H9 (cell line): ENCODE results near the gene GRIN2A. TPM values are rescaled to one million over a fixed set of nuclear protein-coding genes. Genes with fewer than 3 reads are reported as not detected.
A peak's percentile ranks its signal among the peaks of the same experiment; 100 is the strongest.

Source experiments
- DNase-seq: peaks from one replicate; pipeline ENCODE4 v3.0.0-alpha.2; 2017
- H2AFZ ChIP-seq: one replicate; pipeline ENCODE4 v1.6.1; 2013; ENCODE audit warnings: mild to moderate bottlenecking, low read length, control low read depth, moderate library complexity
- H2AK5ac ChIP-seq: 2 replicates; pipeline ENCODE4 v1.6.1; 2013; ENCODE audit warnings: low read length, control low read depth, mixed read lengths; ENCODE audit not compliant: insufficient read length
- H2BK120ac ChIP-seq: one replicate; pipeline ENCODE4 v1.6.1; 2013; ENCODE audit warnings: low read depth, mild to moderate bottlenecking, low read length, control low read depth, inconsistent platforms; ENCODE audit not compliant: poor library complexity, severe bottlenecking
- H2BK12ac ChIP-seq: 2 replicates; pipeline ENCODE4 v1.6.1; 2013; ENCODE audit warnings: low read length, control low read depth, mixed read lengths, low read depth; ENCODE audit not compliant: insufficient read length
- H2BK15ac ChIP-seq: 2 replicates; pipeline ENCODE4 v1.6.1; 2013; ENCODE audit warnings: low read depth, low read length, control low read depth
- H2BK20ac ChIP-seq: one replicate; pipeline ENCODE4 v1.6.1; 2013; ENCODE audit warnings: low read depth, mild to moderate bottlenecking, low read length, control low read depth, inconsistent platforms; ENCODE audit not compliant: poor library complexity, severe bottlenecking
- H2BK5ac ChIP-seq: 2 replicates; pipeline ENCODE4 v1.6.1; 2013; ENCODE audit warnings: low read length, control low read depth, mixed read lengths; ENCODE audit not compliant: insufficient read length
- H3K14ac ChIP-seq: 2 replicates; pipeline ENCODE4 v1.6.1; 2013; ENCODE audit warnings: low read length, control low read depth; ENCODE audit not compliant: insufficient read depth
- H3K18ac ChIP-seq: 2 replicates; pipeline ENCODE4 v1.6.1; 2013; ENCODE audit warnings: low read depth, mild to moderate bottlenecking, mixed read lengths, low read length, control low read depth; ENCODE audit not compliant: insufficient read length
- H3K23ac ChIP-seq: 2 replicates; pipeline ENCODE4 v1.6.1; 2013; ENCODE audit warnings: low read length, control low read depth, mixed read lengths, low read depth; ENCODE audit not compliant: insufficient read length
- H3K23me2 ChIP-seq: 2 replicates; pipeline ENCODE4 v1.6.1; 2013; ENCODE audit warnings: low read depth, mild to moderate bottlenecking, mixed read lengths, low read length, control low read depth; ENCODE audit not compliant: insufficient read length, poor library complexity, severe bottlenecking
- H3K27ac ChIP-seq: 2 replicates; pipeline ENCODE4 v1.5.1; 2013; ENCODE audit warnings: low read length, control low read depth, mixed read lengths, low read depth; ENCODE audit not compliant: insufficient read length
- H3K27me3 ChIP-seq: 2 replicates; pipeline ENCODE4 v1.6.1; 2013; ENCODE audit warnings: low read length, control low read depth, inconsistent platforms; ENCODE audit not compliant: insufficient read depth
- H3K4ac ChIP-seq: 2 replicates; pipeline ENCODE4 v1.6.1; 2013; ENCODE audit warnings: low read depth, mild to moderate bottlenecking, control low read depth, inconsistent platforms, low read length, moderate library complexity
- H3K4me1 ChIP-seq: 2 replicates; pipeline ENCODE4 v1.6.1; 2013; ENCODE audit warnings: low read length, control low read depth, inconsistent platforms; ENCODE audit not compliant: insufficient read depth
- H3K4me2 ChIP-seq: 2 replicates; pipeline ENCODE4 v1.6.1; 2013; ENCODE audit warnings: low read length, control low read depth, mixed read lengths; ENCODE audit not compliant: insufficient read length, insufficient read depth
- H3K56ac ChIP-seq: 2 replicates; pipeline ENCODE4 v1.6.1; 2013; ENCODE audit warnings: low read depth, mild to moderate bottlenecking, mixed read lengths, low read length, control low read depth; ENCODE audit not compliant: insufficient read length
- H3K79me1 ChIP-seq: 2 replicates; pipeline ENCODE4 v1.6.1; 2013; ENCODE audit warnings: low read depth, mild to moderate bottlenecking, moderate library complexity, low read length, control low read depth, inconsistent platforms; ENCODE audit not compliant: insufficient read depth, poor library complexity, severe bottlenecking
- H3K79me2 ChIP-seq: 2 replicates; pipeline ENCODE4 v1.6.1; 2013; ENCODE audit warnings: low read length, control low read depth, inconsistent platforms; ENCODE audit not compliant: insufficient read depth
- H3K9ac ChIP-seq: 2 replicates; pipeline ENCODE4 v1.6.1; 2013; ENCODE audit warnings: low read length, control low read depth, mixed read lengths; ENCODE audit not compliant: insufficient read length; ENCODE audit errors: extremely low read depth
- H3K9me3 ChIP-seq: one replicate; pipeline ENCODE4 v1.6.1; 2013; ENCODE audit warnings: low read depth, low read length, inconsistent platforms; ENCODE audit not compliant: control insufficient read depth
- H3T11ph ChIP-seq: one replicate; pipeline ENCODE4 v1.6.1; 2013; ENCODE audit warnings: mild to moderate bottlenecking, low read length, control low read depth, inconsistent platforms
- H4K20me1 ChIP-seq: one replicate; pipeline ENCODE4 v1.6.1; 2013; ENCODE audit not compliant: control insufficient read depth, insufficient read length, insufficient read depth
- H4K5ac ChIP-seq: 2 replicates; pipeline ENCODE4 v1.6.1; 2013; ENCODE audit warnings: low read depth, mild to moderate bottlenecking, mixed read lengths, low read length, control low read depth; ENCODE audit not compliant: insufficient read length
- H4K8ac ChIP-seq: replicated peaks from 2 replicates; pipeline ENCODE4 v1.6.1; 2013; ENCODE audit warnings: low read length, control low read depth, mixed read lengths, low read depth; ENCODE audit not compliant: insufficient read length
- H4K91ac ChIP-seq: 2 replicates; pipeline ENCODE4 v1.6.1; 2013; ENCODE audit warnings: low read depth, mild to moderate bottlenecking, moderate library complexity, mixed read lengths, low read length, control low read depth; ENCODE audit not compliant: insufficient read length
- H3K27ac Mint-ChIP-seq, 3 experiments: 2 replicates in 2 of 3; 3 replicates in 1 of 3; pipeline ENCODE4 v1.8.0; 2020 to 2021; ENCODE audit warnings: mixed read lengths in 3 of 3, mild to moderate bottlenecking in 1 of 3, moderate library complexity in 1 of 3
- H3K27me3 Mint-ChIP-seq: 2 replicates; pipeline ENCODE4 v1.8.0; 2021; ENCODE audit warnings: low read depth, mild to moderate bottlenecking, moderate library complexity, mixed read lengths
- H3K36me3 Mint-ChIP-seq, 3 experiments: 2 replicates in 2 of 3; 3 replicates in 1 of 3; pipeline ENCODE4 v1.8.0; 2020 to 2021; ENCODE audit warnings: low read depth in 3 of 3, mixed read lengths in 3 of 3; ENCODE audit not compliant: insufficient read depth in 1 of 3
- H3K4me1 Mint-ChIP-seq, 2 experiments: 2 replicates each; pipeline ENCODE4 v1.8.0; 2020; ENCODE audit warnings: mixed read lengths in 2 of 2
- H3K4me3 Mint-ChIP-seq, 2 experiments: 2 replicates in 1 of 2; 3 replicates in 1 of 2; pipeline ENCODE4 v1.8.0; 2020 to 2021; ENCODE audit warnings: mild to moderate bottlenecking in 2 of 2, mixed read lengths in 2 of 2, moderate library complexity in 1 of 2
- H3K9me3 Mint-ChIP-seq, 2 experiments: 2 replicates in 1 of 2; 3 replicates in 1 of 2; pipeline ENCODE4 v1.8.0; 2020; ENCODE audit warnings: mild to moderate bottlenecking in 2 of 2, mixed read lengths in 2 of 2, moderate library complexity in 1 of 2
- CTCF ChIP-seq: fragments of 200-600 bp; sonication (generic); conservative IDR thresholded peaks from 3 replicates; pipeline ENCODE4 v1.8.0; 2021; ENCODE audit warnings: antibody characterized with exemption, mild to moderate bottlenecking
- WGBS: extraction: QIAGEN DNeasy Blood & Tissue Kit; methylation state at CpG from one replicate; pipeline ENCODE4 v1.1.7; 2013; ENCODE audit warnings: missing lambda C conversion rate, low lambda C conversion rate, mixed read lengths; ENCODE audit not compliant: insufficient read length; ENCODE audit errors: extremely low coverage; 5-methylcytosine and 5-hydroxymethylcytosine counted together
- total RNA-seq: library from RNA; stranded (reverse); gene quantifications from 2 replicates; pipeline ENCODE4 v1.2.1, GENCODE V29; 2021

The GRIN2A gene
- total RNA-seq, 1 experiment from 2014 or later, result 1.5 TPM

GRCh38 chr16:9911989-9912388 is 270.2 kb downstream of the GRIN2A start:
- Histone ChIP-seq H2BK15ac (no peak overlapping the region), H3K23ac (peak overlapping the region; percentile 28), H2AK5ac (no peak overlapping the region), H3K79me1 (no peaks in the 10 kb centered on the region), H2BK120ac (no peak overlapping the region), H3K79me2 (no peaks in the 10 kb centered on the region), H3K4ac (no peak overlapping the region), H3K27ac (no peak overlapping the region), H4K20me1 (no peaks in the 10 kb centered on the region), H4K8ac (no peak overlapping the region), H3K14ac (no peak overlapping the region), H2AFZ (no peak overlapping the region), H3T11ph (no peak overlapping the region), H4K91ac (no peak overlapping the region), H3K56ac (no peak overlapping the region), H2BK12ac (no peak overlapping the region), H2BK20ac (no peak overlapping the region), H4K5ac (no peak overlapping the region), H2BK5ac (no peak overlapping the region), H3K4me1 (no peaks in the 10 kb centered on the region), H3K18ac (no peak overlapping the region), H3K27me3 (no peaks in the 10 kb centered on the region), H3K23me2 (peaks cover 2% of the 10 kb centered on the region), H3K9me3 (no peaks in the 10 kb centered on the region), H3K9ac (no peak overlapping the region), H3K4me2 (no peak overlapping the region)
- no peak for DNase-seq
- H3K27ac Mint-ChIP-seq, result no peak overlapping the region
- no peak for TF ChIP-seq CTCF
- 100% methylated on average over 2 of the region's 4 CpGs for WGBS
- no peak overlapping the region; a peak in 1 of 5 replicates for H3K4me3 Mint-ChIP-seq
- peaks cover 4% of the 10 kb centered on the region in 2 experiments; a peak in 3 of 4 replicates for H3K4me1 Mint-ChIP-seq
- no peaks in the 10 kb centered on the region; the same call in 1 of the 2 replicates for H3K27me3 Mint-ChIP-seq
- no peaks in the 10 kb centered on the region for H3K9me3 Mint-ChIP-seq
- H3K36me3 Mint-ChIP-seq, result no peaks in the 10 kb centered on the region
